Renal pelvis (tissue), 4 donors: ENCODE measurements around the gene SPATA31D3. TPM values are rescaled to one million over a fixed set of nuclear protein-coding genes. Genes with fewer than 3 reads are reported as not detected.
"Not testable (repeated sequence)": the region's sequence is repeated elsewhere in the genome, so short reads cannot be mapped to it uniquely, and the experiment has no call there.

Experiments
- DNase-seq: peaks from one replicate; pipeline ENCODE4 v3.0.0-alpha.2; 2013
- polyA plus RNA-seq, 3 donors: library from polyadenylated mRNA; unstranded; fragments of 120-200 nt; gene quantifications; one replicate each; pipeline ENCODE4 v1.2.1, GENCODE V29; 2013; ENCODE audit not compliant: insufficient read length in 3 of 3

Gene SPATA31D3
- polyA plus RNA-seq, 3 donors: not detected

- no peak for DNase-seq
These were observed 33.1 kb downstream of the SPATA31D3 start for GRCh38 chr9:81976351-81976750.

DNA sequence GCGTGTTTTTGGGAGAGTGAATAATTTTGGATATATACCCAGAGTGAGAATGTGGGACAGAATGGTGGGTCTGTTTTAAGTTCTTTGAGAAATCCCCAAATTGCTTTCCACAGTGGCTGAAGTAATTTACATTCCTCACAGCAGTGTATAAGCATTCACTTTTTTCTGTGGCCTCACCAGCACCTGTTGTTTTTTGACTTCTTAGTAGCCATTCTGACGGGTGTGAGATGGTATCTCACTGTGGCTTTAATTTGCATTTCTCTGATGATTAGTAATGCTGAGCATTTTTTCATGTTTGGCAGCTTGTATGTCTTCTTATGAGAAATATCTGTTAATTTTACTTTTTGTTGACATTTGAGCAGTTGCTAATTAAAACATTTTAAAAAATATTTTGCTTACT lies 35.9 kb downstream of the SPATA31D3 start:
- DNase-seq: no peak

GRCh38 chr9:81980568-81980967 lies 37.3 kb downstream of the SPATA31D3 start:
- no peak for DNase-seq

- DNase-seq: no peak
These were observed 38.6 kb downstream of the SPATA31D3 start for GRCh38 chr9:81981883-81982282.

- DNase-seq: no peak
These were observed 41.6 kb downstream of the SPATA31D3 start for GRCh38 chr9:81984928-81985327.

GRCh38 chr9:81986051-81986450 lies 42.8 kb downstream of the SPATA31D3 start:
- DNase-seq: no peak

GRCh38 chr9:81988472-81988871 lies 45.2 kb downstream of the SPATA31D3 start, which contains the start of gene SPATA31D1:
Gene SPATA31D1, plus strand, starts transcription at chr9:81988772. Its CDS starts 47 bp downstream, at chr9:81988819.
- DNase-seq: not testable (repeated sequence)

DNA sequence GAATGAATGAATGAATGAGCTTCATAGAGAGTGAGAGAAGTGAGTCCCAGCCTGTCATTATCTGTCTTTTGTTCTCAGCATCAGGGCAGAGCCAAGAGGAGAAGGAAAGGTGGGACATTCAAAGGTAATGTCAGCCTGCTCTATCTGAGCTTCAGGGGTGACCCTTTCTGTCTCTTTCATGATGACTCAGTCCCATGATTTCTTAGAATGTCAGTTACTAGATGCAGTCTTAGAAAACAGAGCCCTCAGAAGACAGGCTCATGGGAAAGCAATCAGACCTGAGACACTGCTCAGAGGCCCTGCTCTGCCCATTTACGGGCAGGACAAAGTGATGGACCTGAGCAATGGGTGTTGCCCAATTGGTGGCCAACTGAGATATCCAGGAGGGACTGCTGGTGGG lies 46.4 kb downstream of the SPATA31D3 start:
- DNase-seq: no peak

- DNase-seq: no peak
These were observed 50.4 kb downstream of the SPATA31D3 start for GRCh38 chr9:81993656-81994055.

Other genes with a start within 250 kb of the SPATA31D3 start
- gene SPATA31D4, start 15.1 kb upstream of the SPATA31D3 start, polyA plus RNA-seq: not detected
- not detected for gene SPATA31D1, start 45.3 kb downstream of the SPATA31D3 start, polyA plus RNA-seq